ENCODE results near the gene CHAC1. TPM values are rescaled to one million over a fixed set of nuclear protein-coding genes. Genes with fewer than 3 reads are reported as not detected.

The CHAC1 gene
- polyA plus RNA-seq, 1 donor from 2014 or later, result 3.6 TPM

GRCh38 chr15:41001524-41002214 is 48.4 kb downstream of the CHAC1 start:
- H3K27me3 ChIP-seq (ENCODE audit: insufficient read depth, low read depth, low read length), result no peaks in the 10 kb centered on the region
- no peaks in the 10 kb centered on the region for H3K79me2 ChIP-seq (replicated peaks; ENCODE audit: insufficient read depth, low read length)
- H3K9ac ChIP-seq (ENCODE audit: low read length), result no peak overlapping the region
- peaks cover 5% of the 10 kb centered on the region for H3K36me3 ChIP-seq (ENCODE audit: insufficient read depth, low read length)
- no peaks in the 10 kb centered on the region for H3K9me2 ChIP-seq (ENCODE audit: insufficient read depth, low read length)
- H3F3A ChIP-seq (ENCODE audit: insufficient read depth, low read length, poor library complexity, severe bottlenecking), result no peaks in the 10 kb centered on the region
- no peak overlapping the region for H2AFZ ChIP-seq (ENCODE audit: low read depth, low read length)
- H4K20me1 ChIP-seq (ENCODE audit: insufficient read depth), result no peaks in the 10 kb centered on the region
- H3K4me3 ChIP-seq (ENCODE audit: low read length), result no peak overlapping the region
- H3K4me2 ChIP-seq (ENCODE audit: low read length), result no peak overlapping the region
- H3K27ac ChIP-seq (ENCODE audit: low read length), result no peak overlapping the region
- TF ChIP-seq TAF1 (IDR thresholded peaks at IDR 0.05; ENCODE audit: low read depth) (no peak), POLR2AphosphoS5 (IDR thresholded peaks at IDR 0.05) (no peak), CTCF (IDR thresholded peaks at IDR 0.05; ENCODE audit: poor library complexity, severe bottlenecking) (no peak), RAD21 (conservative IDR thresholded peaks at IDR 0.05) (no peak), EZH2 (IDR thresholded peaks at IDR 0.05; ENCODE audit: borderline replicate concordance, insufficient read depth, low read length, poor library complexity, severe bottlenecking) (no peak), MXI1 (conservative IDR thresholded peaks at IDR 0.05; ENCODE audit: poor library complexity, severe bottlenecking) (no peak), EP300 (conservative IDR thresholded peaks at IDR 0.05; ENCODE audit: poor library complexity, severe bottlenecking) (no peak), REST (IDR thresholded peaks at IDR 0.05; ENCODE audit: borderline replicate concordance) (no peak), SMC3 (conservative IDR thresholded peaks at IDR 0.05; ENCODE audit: poor library complexity) (no peak)
- H3K9me3 ChIP-seq (ENCODE audit: low read length), result no peaks in the 10 kb centered on the region

- Histone ChIP-seq H3K9me3 (ENCODE audit: low read length) (no peaks in the 10 kb centered on the region), H3K27ac (ENCODE audit: low read length) (no peak overlapping the region), H2AFZ (ENCODE audit: low read depth, low read length) (no peak overlapping the region), H3K79me2 (replicated peaks; ENCODE audit: insufficient read depth, low read length) (no peaks in the 10 kb centered on the region), H3K9ac (ENCODE audit: low read length) (no peak overlapping the region), H3K4me2 (ENCODE audit: low read length) (no peak overlapping the region), H3K9me2 (ENCODE audit: insufficient read depth, low read length) (no peaks in the 10 kb centered on the region), H3F3A (ENCODE audit: insufficient read depth, low read length, poor library complexity, severe bottlenecking) (no peaks in the 10 kb centered on the region), H4K20me1 (ENCODE audit: insufficient read depth) (no peaks in the 10 kb centered on the region), H3K27me3 (ENCODE audit: insufficient read depth, low read depth, low read length) (no peaks in the 10 kb centered on the region), H3K36me3 (ENCODE audit: insufficient read depth, low read length) (peaks cover 5% of the 10 kb centered on the region), H3K4me3 (ENCODE audit: low read length) (no peak overlapping the region)
- TF ChIP-seq RAD21 (conservative IDR thresholded peaks at IDR 0.05) (no peak), CTCF (IDR thresholded peaks at IDR 0.05; ENCODE audit: poor library complexity, severe bottlenecking) (no peak), POLR2AphosphoS5 (IDR thresholded peaks at IDR 0.05) (no peak), MXI1 (conservative IDR thresholded peaks at IDR 0.05; ENCODE audit: poor library complexity, severe bottlenecking) (no peak), REST (IDR thresholded peaks at IDR 0.05; ENCODE audit: borderline replicate concordance) (no peak), TAF1 (IDR thresholded peaks at IDR 0.05; ENCODE audit: low read depth) (no peak), SMC3 (conservative IDR thresholded peaks at IDR 0.05; ENCODE audit: poor library complexity) (no peak), EP300 (conservative IDR thresholded peaks at IDR 0.05; ENCODE audit: poor library complexity, severe bottlenecking) (no peak), EZH2 (IDR thresholded peaks at IDR 0.05; ENCODE audit: borderline replicate concordance, insufficient read depth, low read length, poor library complexity, severe bottlenecking) (no peak)
Observed at GRCh38 chr15:41004490-41004889, 51.2 kb downstream of the CHAC1 start.

Data from neural cell (in vitro differentiated cells).